Mammary epithelial cell (primary cell): ENCODE measurements around the gene FAM13A.

ENCODE experiments used
- CTCF ChIP-seq, 2 donors: IDR thresholded peaks in 1 of 2; conservative IDR thresholded peaks in 1 of 2; 2 replicates each; pipeline ENCODE4 v1.5.1; 2011 to 2012; ENCODE audit warnings: inconsistent platforms in 2 of 2, low read length in 2 of 2, mild to moderate bottlenecking in 2 of 2, control low read depth in 1 of 2, low read depth in 1 of 2; ENCODE audit not compliant: insufficient read depth in 1 of 2; ENCODE audit errors: extremely low read depth in 1 of 2
- EZH2 ChIP-seq: IDR thresholded peaks from 2 replicates; pipeline ENCODE4 v1.6.1; 2012; ENCODE audit warnings: low read length, inconsistent platforms, borderline replicate concordance

GRCh38 chr4:88730811-88731210, 326.2 kb downstream of the FAM13A start:
- TF ChIP-seq EZH2 (no peak), CTCF (conservative IDR thresholded peaks at IDR 0.05 in 1 of 2, IDR thresholded peaks at IDR 0.05 in 1 of 2; ENCODE audit: extremely low read depth in 1 of 2, insufficient read depth in 1 of 2, low read depth in 1 of 2, low read length in 2 of 2) (no peak)
